Measurements from ENCODE around the gene UCN2. TPM values are rescaled to one million over a fixed set of nuclear protein-coding genes. Genes with fewer than 3 reads are reported as not detected.

The UCN2 gene
- total RNA-seq, 4 donors from 2014 or later = 1.5 TPM; not detected in 3

DNA sequence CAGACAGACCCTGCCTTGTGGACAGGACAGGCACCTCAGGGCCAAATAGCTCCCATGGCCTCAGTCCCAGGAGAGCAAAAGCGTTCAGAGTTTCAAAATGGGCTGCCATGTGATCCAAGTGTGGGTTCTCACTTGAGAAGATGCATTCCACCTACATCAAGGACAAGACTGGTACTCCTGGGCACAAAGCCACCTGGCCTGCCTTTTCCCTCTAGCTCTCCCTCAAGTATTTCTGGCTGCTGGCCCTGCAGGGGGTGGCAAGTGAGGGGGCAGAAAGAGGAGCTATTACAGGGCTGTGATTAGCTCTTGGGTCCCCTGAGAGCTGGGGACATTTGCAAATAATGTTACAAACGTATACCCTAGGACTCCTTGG is 38.0 kb upstream of the UCN2 start:
- Histone ChIP-seq H3K4me3 (no peak overlapping the region), H3K9me3 (no peaks in the 10 kb centered on the region), H3K36me3 (peaks cover 5 to 93% (median 53%) of the 10 kb centered on the region in 3 donors), H3K27ac (no peak overlapping the region), H3K27me3 (no peaks in the 10 kb centered on the region), H3K4me1 (peaks cover 0 to 18% (median 0%) of the 10 kb centered on the region in 4 donors)
- 44 to 74% methylated on average over 2 of the region's 2 CpGs for WGBS, 2 donors
- no peak for DNase-seq (ENCODE audit: low spot score in 2 of 2)
- TF ChIP-seq, protein P1, sequence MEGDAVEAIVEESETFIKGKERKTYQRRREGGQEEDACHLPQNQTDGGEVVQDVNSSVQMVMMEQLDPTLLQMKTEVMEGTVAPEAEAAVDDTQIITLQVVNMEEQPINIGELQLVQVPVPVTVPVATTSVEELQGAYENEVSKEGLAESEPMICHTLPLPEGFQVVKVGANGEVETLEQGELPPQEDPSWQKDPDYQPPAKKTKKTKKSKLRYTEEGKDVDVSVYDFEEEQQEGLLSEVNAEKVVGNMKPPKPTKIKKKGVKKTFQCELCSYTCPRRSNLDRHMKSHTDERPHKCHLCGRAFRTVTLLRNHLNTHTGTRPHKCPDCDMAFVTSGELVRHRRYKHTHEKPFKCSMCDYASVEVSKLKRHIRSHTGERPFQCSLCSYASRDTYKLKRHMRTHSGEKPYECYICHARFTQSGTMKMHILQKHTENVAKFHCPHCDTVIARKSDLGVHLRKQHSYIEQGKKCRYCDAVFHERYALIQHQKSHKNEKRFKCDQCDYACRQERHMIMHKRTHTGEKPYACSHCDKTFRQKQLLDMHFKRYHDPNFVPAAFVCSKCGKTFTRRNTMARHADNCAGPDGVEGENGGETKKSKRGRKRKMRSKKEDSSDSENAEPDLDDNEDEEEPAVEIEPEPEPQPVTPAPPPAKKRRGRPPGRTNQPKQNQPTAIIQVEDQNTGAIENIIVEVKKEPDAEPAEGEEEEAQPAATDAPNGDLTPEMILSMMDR (IDR thresholded peaks at IDR 0.05) = no peak

DNA sequence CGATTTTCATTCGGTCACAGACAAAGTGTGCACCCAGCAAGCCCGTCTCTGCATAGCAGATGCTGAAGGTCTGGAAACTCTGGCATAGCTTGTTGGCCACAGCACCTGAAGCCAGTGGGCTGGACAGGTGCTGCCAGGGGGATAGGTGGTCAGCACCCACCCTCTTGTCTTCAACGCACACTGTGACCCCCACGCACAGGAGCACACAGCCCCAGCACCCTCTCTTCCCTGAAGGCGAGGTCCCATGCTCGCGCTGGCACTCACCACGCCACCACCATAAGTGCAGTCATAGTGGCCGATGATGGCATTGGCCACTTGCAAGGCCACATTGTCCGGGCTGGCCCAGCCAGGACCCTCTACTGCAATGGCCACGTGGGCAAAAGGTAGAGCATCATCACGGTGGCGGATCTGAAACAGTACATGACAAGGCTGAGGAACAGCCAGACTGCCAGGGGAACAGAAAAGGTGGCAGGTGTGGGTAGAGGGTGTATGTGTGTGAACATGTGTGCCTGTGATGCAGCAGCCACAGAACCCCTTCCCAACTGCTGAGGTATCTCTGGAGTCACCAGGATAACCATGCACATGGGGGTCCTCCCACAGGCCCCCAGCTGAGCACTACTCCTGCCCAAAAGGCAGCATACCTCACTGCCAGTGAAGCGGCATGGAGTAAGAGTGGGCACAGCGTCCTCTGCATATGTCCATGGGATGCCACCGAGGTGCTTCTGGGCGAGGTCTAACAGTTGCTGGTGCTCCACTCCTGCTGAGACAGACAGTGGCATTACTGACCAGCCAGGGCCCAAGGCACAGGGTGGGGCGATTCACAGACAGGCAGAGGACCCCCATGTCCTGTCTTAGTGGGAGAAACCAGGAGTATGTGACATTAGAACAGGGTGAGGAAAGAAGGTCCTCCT is 37.4 kb upstream of the UCN2 start:
- Histone ChIP-seq H3K36me3 (peaks cover 5 to 87% (median 53%) of the 10 kb centered on the region in 3 donors), H3K9me3 (no peaks in the 10 kb centered on the region), H3K27me3 (no peaks in the 10 kb centered on the region), H3K4me3 (no peak overlapping the region), H3K4me1 (peaks cover 0 to 18% (median 0%) of the 10 kb centered on the region in 4 donors), H3K27ac (no peak overlapping the region)
- TF ChIP-seq EP300 (IDR thresholded peaks at IDR 0.05) (no peak), POLR2A (IDR thresholded peaks at IDR 0.05) (no peak)
- TF ChIP-seq, protein P1 (IDR thresholded peaks at IDR 0.05) = no peak
- 87 to 92% methylated on average over 18 to 19 of the region's 19 CpGs for WGBS, 2 donors
- no peak for DNase-seq (ENCODE audit: low spot score in 2 of 2)

DNA sequence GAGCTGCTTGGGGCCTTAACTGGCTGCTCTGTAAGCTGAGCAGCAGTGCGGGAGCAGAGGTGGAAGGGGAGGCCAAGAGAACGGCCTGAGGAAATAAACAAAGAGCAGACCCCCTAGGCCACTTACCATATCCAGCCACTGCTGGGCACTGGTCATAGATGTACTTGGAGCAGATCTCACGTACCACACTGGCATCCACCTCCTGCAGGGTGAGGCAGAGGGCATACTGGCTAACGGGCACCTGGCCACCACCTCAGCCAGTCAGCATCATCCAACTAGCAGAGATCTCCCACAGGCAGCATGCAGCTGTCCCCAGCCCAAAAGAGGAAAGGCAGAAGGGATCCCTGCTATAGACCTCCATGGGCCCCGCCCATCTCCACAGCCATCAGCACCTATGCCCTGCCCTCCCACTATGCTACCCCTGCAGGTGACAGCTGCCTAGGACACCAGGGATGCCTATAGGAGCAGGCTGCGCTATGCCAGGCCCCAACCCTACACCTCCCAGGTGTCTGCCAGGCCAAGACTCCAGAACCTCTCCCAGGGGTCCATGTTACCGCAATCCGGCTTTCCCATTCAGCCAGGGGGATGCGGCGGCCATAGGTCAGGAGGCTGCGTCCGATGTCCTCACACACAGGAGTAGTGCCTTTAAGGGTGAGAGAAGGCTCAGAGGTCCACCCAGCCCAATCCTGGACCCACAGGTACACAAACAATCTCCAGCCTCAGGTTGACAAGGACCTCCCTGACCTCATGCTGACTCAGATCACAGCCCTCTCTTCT is 36.1 kb upstream of the UCN2 start:
- H3K9me3 ChIP-seq = no peaks in the 10 kb centered on the region
- H3K4me1 ChIP-seq = peaks cover 0 to 30% (median 6%) of the 10 kb centered on the region in 4 donors
- TF ChIP-seq EP300 (IDR thresholded peaks at IDR 0.05) (no peak), POLR2A (IDR thresholded peaks at IDR 0.05) (no peak)
- TF ChIP-seq, protein P1 (IDR thresholded peaks at IDR 0.05) = no peak
- H3K27ac ChIP-seq = peak overlapping the region in 3 of 4 donors; percentile 51 to 64 (median 55)
- no peak overlapping the region for H3K4me3 ChIP-seq
- no peak for DNase-seq (ENCODE audit: low spot score in 2 of 2)
- 89 to 91% methylated on average over 11 of the region's 12 CpGs for WGBS, 2 donors
- no peaks in the 10 kb centered on the region for H3K27me3 ChIP-seq
- H3K36me3 ChIP-seq = peaks cover 5 to 74% (median 44%) of the 10 kb centered on the region in 3 donors

DNA sequence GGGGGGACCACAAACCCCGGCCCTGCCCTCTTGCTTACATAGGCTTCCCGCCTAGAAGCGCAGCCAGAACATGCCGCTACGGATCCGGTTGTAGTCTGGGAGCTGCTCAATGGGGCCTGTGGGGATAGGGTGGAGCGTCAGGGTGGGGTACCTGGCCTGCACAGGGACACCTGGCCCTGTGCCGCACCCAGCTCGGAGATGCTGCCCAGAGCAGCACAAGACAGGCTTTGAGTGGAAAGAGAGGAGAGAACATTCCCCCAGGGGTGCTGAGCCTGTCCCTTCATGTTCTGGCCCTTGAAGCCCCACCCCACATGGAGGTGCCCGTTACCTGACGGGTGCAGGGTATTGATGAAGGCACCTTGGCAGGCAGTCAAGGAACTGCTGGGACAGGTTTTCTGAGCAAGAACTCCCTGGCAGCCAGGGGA is 35.5 kb upstream of the UCN2 start:
- 71 to 75% methylated on average over 11 of the region's 11 CpGs for WGBS, 2 donors
- H3K27ac ChIP-seq = peak overlapping the region in 3 of 4 donors; percentile 51 to 64 (median 55)
- peaks cover 0 to 5% of the 10 kb centered on the region in 2 donors for H3K27me3 ChIP-seq
- H3K9me3 ChIP-seq = no peaks in the 10 kb centered on the region
- no peak overlapping the region for H3K4me3 ChIP-seq
- TF ChIP-seq EP300 (IDR thresholded peaks at IDR 0.05) = no peak
- no peak for TF ChIP-seq POLR2A (IDR thresholded peaks at IDR 0.05)
- TF ChIP-seq, protein P1 (IDR thresholded peaks at IDR 0.05) = no peak
- peaks cover 5 to 68% (median 38%) of the 10 kb centered on the region in 3 donors for H3K36me3 ChIP-seq
- peaks cover 0 to 36% (median 11%) of the 10 kb centered on the region in 4 donors for H3K4me1 ChIP-seq
- no peak for DNase-seq (ENCODE audit: low spot score in 2 of 2)

All from tibial nerve (tissue), 4 donors.